A673 (cell line): ENCODE results near the gene STMN3. TPM values are rescaled to one million over a fixed set of nuclear protein-coding genes. Genes with fewer than 3 reads are reported as not detected.

Source experiments
- BruUV-seq: library from RNA; stranded (reverse); fragments of 400-500 nt; replicated peaks from 2 replicates; lab custom pipeline; 2021; lab: Mats Ljungman, UMichigan
- CTCF ChIA-PET: fragments of 300-600 bp; sonication (Branson Sonifier 250); formaldehyde crosslinking; loops from one replicate; lab custom pipeline; 2022; ENCODE audit warnings: antibody characterized with exemption; lab: Charles Lee
- POLR2A ChIA-PET: fragments of 300-600 bp; sonication (Branson Sonifier 250); formaldehyde crosslinking; loops from one replicate; lab custom pipeline; 2022; ENCODE audit warnings: antibody characterized with exemption; ENCODE audit not compliant: low non-redundant PET; lab: Charles Lee
- DNase-seq: peaks from one replicate; pipeline ENCODE4 v3.0.0-alpha.2; 2015; ENCODE audit warnings: low spot score
- H3K27ac ChIP-seq: fragments of 200-600 bp; sonication (generic); 2 replicates; pipeline ENCODE4 v1.5.1; 2016; ENCODE audit warnings: mixed run types, low read depth, mild to moderate bottlenecking, mixed read lengths, antibody characterized with exemption, low read length; ENCODE audit not compliant: poor library complexity, severe bottlenecking
- H3K27me3 ChIP-seq: fragments of 200-600 bp; sonication (generic); replicated peaks from 2 replicates; pipeline ENCODE4 v1.6.1; 2017; ENCODE audit warnings: mixed run types, low read depth, mild to moderate bottlenecking, mixed read lengths, antibody characterized with exemption, low read length; ENCODE audit not compliant: insufficient read depth, poor library complexity
- H3K36me3 ChIP-seq: fragments of 200-600 bp; sonication (generic); 2 replicates; pipeline ENCODE4 v1.6.1; 2016; ENCODE audit warnings: mixed run types, mild to moderate bottlenecking, mixed read lengths, antibody characterized with exemption, low read length; ENCODE audit not compliant: insufficient read depth, poor library complexity, severe bottlenecking
- H3K4me1 ChIP-seq: fragments of 200-600 bp; sonication (generic); 2 replicates; pipeline ENCODE4 v1.6.1; 2017; ENCODE audit warnings: mixed run types, mild to moderate bottlenecking, mixed read lengths, antibody characterized with exemption, low read length; ENCODE audit not compliant: insufficient read depth, poor library complexity, severe bottlenecking
- H3K4me3 ChIP-seq: fragments of 200-600 bp; sonication (generic); 2 replicates; pipeline ENCODE4 v1.5.1; 2016; ENCODE audit warnings: low read depth, mixed run types, mild to moderate bottlenecking, mixed read lengths, low read length; ENCODE audit not compliant: poor library complexity, severe bottlenecking
- H3K9me3 ChIP-seq: fragments of 200-600 bp; sonication (generic); 2 replicates; pipeline ENCODE4 v1.6.1; 2016; ENCODE audit warnings: mixed run types, low read depth, mild to moderate bottlenecking, mixed read lengths, antibody characterized with exemption, low read length; ENCODE audit not compliant: poor library complexity, severe bottlenecking
- CTCF ChIP-seq: fragments of 300-800, 200-600 bp; sonication (generic); conservative IDR thresholded peaks from 2 replicates; pipeline ENCODE4 v1.5.1; 2017; ENCODE audit warnings: low read depth, mild to moderate bottlenecking, antibody characterized with exemption, low read length, moderate library complexity, mixed read lengths
- EZH2 ChIP-seq: fragments of 200-600 bp; sonication (generic); IDR thresholded peaks from 2 replicates; pipeline ENCODE4 v1.6.1; 2017; ENCODE audit warnings: borderline replicate concordance, low read depth, mild to moderate bottlenecking, mixed read lengths, antibody characterized with exemption, low read length; ENCODE audit not compliant: poor library complexity, severe bottlenecking
- intact Hi-C: fragments of 100-400 bp; cut with micrococcal nuclease; formaldehyde crosslinking; loops from one replicate; pipeline ENCODE4 v1.10.0; 2022; ENCODE audit not compliant: unreplicated experiment
- total RNA-seq: library from RNA; stranded (reverse); gene quantifications from 2 replicates; pipeline ENCODE4 v1.2.3, GENCODE V29; 2021

The STMN3 gene
- total RNA-seq, 1 experiment from 2014 or later: 115 TPM

- POLR2A ChIA-PET: interaction anchor here (0.6 kb wide), 1 partner anchor 300 kb away, joined by 3 read pairs; no protein-coding TSS in a partner anchor
- Histone ChIP-seq H3K27ac (no peak overlapping the region), H3K4me1 (no peaks in the 10 kb centered on the region), H3K9me3 (no peaks in the 10 kb centered on the region), H3K27me3 (no peaks in the 10 kb centered on the region), H3K4me3 (no peak overlapping the region), H3K36me3 (peaks cover 14% of the 10 kb centered on the region)
- CTCF ChIA-PET: interaction anchor here (0.6 kb wide), 1 partner anchor 196 kb away, joined by 6 read pairs; no protein-coding TSS in a partner anchor
- TF ChIP-seq EZH2 (no peak), CTCF (no peak)
- no TSS peak for BruUV-seq
- intact Hi-C loops: no loop called here
- DNase-seq: no peak
Observed at GRCh38 chr20:63598479-63599395, 54.5 kb downstream of the STMN3 start.

GRCh38 chr20:63597651-63598478, 55.4 kb downstream of the STMN3 start:
- ChIA-PET CTCF (interaction anchor here (0.6 kb wide), 3 partner anchors 9 to 523 kb away, joined by 3 to 6 read pairs (median 4); no protein-coding TSS in a partner anchor), POLR2A (no interaction called here)
- H3K36me3 ChIP-seq: peaks cover 10% of the 10 kb centered on the region
- intact Hi-C loops: no loop called here
- H3K27me3 ChIP-seq: no peaks in the 10 kb centered on the region
- DNase-seq: no peak
- no peak overlapping the region for H3K27ac ChIP-seq
- BruUV-seq: no TSS peak
- no peaks in the 10 kb centered on the region for H3K4me1 ChIP-seq
- H3K4me3 ChIP-seq: no peak overlapping the region
- H3K9me3 ChIP-seq: no peaks in the 10 kb centered on the region
- no peak for TF ChIP-seq CTCF
- no peak for TF ChIP-seq EZH2

- H3K4me1 ChIP-seq: no peaks in the 10 kb centered on the region
- H3K4me3 ChIP-seq: no peak overlapping the region
- POLR2A ChIA-PET: no interaction called here
- H3K9me3 ChIP-seq: no peaks in the 10 kb centered on the region
- CTCF ChIA-PET: no interaction called here
- no peak overlapping the region for H3K27ac ChIP-seq
- TF ChIP-seq EZH2 (no peak), CTCF (no peak)
- intact Hi-C loops: no loop called here
- BruUV-seq: no TSS peak
- DNase-seq: no peak
- H3K36me3 ChIP-seq: peaks cover 2% of the 10 kb centered on the region
- no peaks in the 10 kb centered on the region for H3K27me3 ChIP-seq
Observed at GRCh38 chr20:63596423-63596822, 56.8 kb downstream of the STMN3 start.
